Endothelial cell of umbilical vein (primary cell): ENCODE data around the gene OR4K17. TPM values are rescaled to one million over a fixed set of nuclear protein-coding genes. Genes with fewer than 3 reads are reported as not detected.
"Not testable (repeated sequence)": the region's sequence is repeated elsewhere in the genome, so short reads cannot be mapped to it uniquely, and the experiment has no call there.

Source experiments
- BruUV-seq: library from RNA; stranded (reverse); fragments of 400-500 nt; replicated peaks from 2 replicates; lab custom pipeline; 2021; lab: Mats Ljungman, UMichigan
- CTCF ChIA-PET: fragments of 300-600, 350-600 bp; sonication (Branson Sonifier 250); formaldehyde crosslinking; loops from one replicate; lab custom pipeline; 2021; ENCODE audit warnings: antibody characterized with exemption, inconsistent platforms; lab: Charles Lee
- POLR2A ChIA-PET: fragments of 300-600, 350-600 bp; sonication (Branson Sonifier 250); formaldehyde crosslinking; loops from one replicate; lab custom pipeline; 2021; ENCODE audit warnings: antibody characterized with exemption, inconsistent platforms; lab: Charles Lee
- DNase-seq: peaks from one replicate; pipeline ENCODE4 v3.0.0-alpha.2; 2011; ENCODE audit warnings: low read depth, low spot score
- FAIRE-seq: peaks from 2 replicates; lab custom pipeline; 2011; peaks lifted over from hg19 to GRCh38; lab: Jason Lieb, UNC
- H2AFZ ChIP-seq: 2 replicates; pipeline ENCODE4 v1.6.0; 2012; ENCODE audit warnings: low read depth, low read length, control low read depth, inconsistent platforms
- H3K27ac ChIP-seq: 2 replicates; pipeline ENCODE4 v1.5.1; 2011; ENCODE audit warnings: low read depth, mild to moderate bottlenecking, control low read depth, low read length, moderate library complexity; ENCODE audit not compliant: insufficient read depth
- H3K27me3 ChIP-seq, 2 experiments: 2 replicates each; pipeline versions ENCODE4 v1.6.0 to v1.6.1; 2011; ENCODE audit warnings: low read length in 2 of 2, mixed read lengths in 1 of 2; ENCODE audit not compliant: control insufficient read depth in 2 of 2, insufficient read depth in 2 of 2
- H3K36me3 ChIP-seq, 2 experiments: 2 replicates in 1 of 2; 3 replicates in 1 of 2; pipeline ENCODE4 v1.5.1; 2011; ENCODE audit warnings: low read length in 2 of 2, mild to moderate bottlenecking in 1 of 2, moderate library complexity in 1 of 2; ENCODE audit not compliant: control insufficient read depth in 2 of 2, insufficient read depth in 2 of 2; ENCODE audit errors: extremely low read depth in 1 of 2
- H3K4me1 ChIP-seq: 3 replicates; pipeline ENCODE4 v1.5.1; 2011; ENCODE audit warnings: mild to moderate bottlenecking, low read length; ENCODE audit not compliant: control insufficient read depth, insufficient read depth; ENCODE audit errors: extremely low read depth
- H3K4me2 ChIP-seq: 2 replicates; pipeline ENCODE4 v1.6.1; 2011; ENCODE audit warnings: low read length, control low read depth, mixed read lengths; ENCODE audit not compliant: insufficient read depth
- H3K4me3 ChIP-seq, 3 experiments: fragments of 200-600 bp in 1 of 3; sonication (generic), shearing (Covaris generic) in 1 of 3; replicated peaks in 1 of 3; 2 replicates each; pipeline ENCODE4 v1.5.1; 2011 to 2016; ENCODE audit warnings: control low read depth in 3 of 3, low read length in 3 of 3, mild to moderate bottlenecking in 2 of 3, inconsistent platforms in 1 of 3, low read depth in 1 of 3, moderate library complexity in 1 of 3; ENCODE audit not compliant: insufficient read depth in 1 of 3
- H3K79me2 ChIP-seq: 2 replicates; pipeline ENCODE4 v1.6.0; 2012; ENCODE audit warnings: low read length, inconsistent platforms; ENCODE audit not compliant: control insufficient read depth, insufficient read depth
- H3K9ac ChIP-seq: replicated peaks from 2 replicates; pipeline ENCODE3; 2011; ENCODE audit warnings: low read length, control low read depth; ENCODE audit not compliant: insufficient read depth; ENCODE audit errors: extremely low read depth
- H3K9me1 ChIP-seq: replicated peaks from 3 replicates; pipeline ENCODE4 v1.6.0; 2011; ENCODE audit warnings: mild to moderate bottlenecking, low read length; ENCODE audit not compliant: control insufficient read depth, insufficient read depth; ENCODE audit errors: extremely low read depth
- H3K9me3 ChIP-seq: replicated peaks from 2 replicates; pipeline ENCODE4 v1.5.1; 2012; ENCODE audit warnings: low read length, inconsistent platforms; ENCODE audit not compliant: control insufficient read depth, insufficient read depth
- H4K20me1 ChIP-seq: replicated peaks from 2 replicates; pipeline ENCODE3; 2011; ENCODE audit warnings: mild to moderate bottlenecking, low read length; ENCODE audit not compliant: control insufficient read depth, insufficient read depth; ENCODE audit errors: extremely low read depth
- CTCF ChIP-seq, 2 donors: IDR thresholded peaks; 1 replicate in 1 of 2; 2 replicates in 1 of 2; pipeline ENCODE4 v1.5.1; 2011; ENCODE audit warnings: low read length in 2 of 2, mild to moderate bottlenecking in 2 of 2, moderate library complexity in 2 of 2, control low read depth in 1 of 2, inconsistent platforms in 1 of 2, low read depth in 1 of 2; ENCODE audit not compliant: insufficient read depth in 1 of 2; ENCODE audit errors: extremely low read depth in 1 of 2
- FOS ChIP-seq: IDR thresholded peaks from 2 replicates; pipeline ENCODE4 v1.6.1; 2011; ENCODE audit warnings: mild to moderate bottlenecking, low read length, moderate library complexity, borderline replicate concordance; ENCODE audit not compliant: insufficient read depth
- GATA2 ChIP-seq: IDR thresholded peaks from 2 replicates; pipeline ENCODE4 v1.7.0; 2011; ENCODE audit warnings: low read depth, mild to moderate bottlenecking, moderate library complexity, mixed read lengths, low read length; ENCODE audit not compliant: insufficient read length, insufficient read depth
- POLR2AphosphoS5 ChIP-seq: IDR thresholded peaks from 2 replicates; pipeline ENCODE4 v1.6.1; 2012; ENCODE audit warnings: low read depth, mild to moderate bottlenecking, control low read depth, low read length, moderate library complexity; ENCODE audit not compliant: insufficient read depth
- dilution Hi-C: fragments of 300-500 bp; cut with MboI; formaldehyde crosslinking; loops from one replicate; pipeline ENCODE4 v1.15.0; 2019; ENCODE audit warnings: low sequenced_read_pairs; ENCODE audit not compliant: extremely low pct_ligation_motif_present
- intact Hi-C: fragments of 100-400 bp; cut with micrococcal nuclease; formaldehyde crosslinking; loops from one replicate; pipeline ENCODE4 v1.10.0; 2022
- polyA plus RNA-seq, 4 experiments: library from polyadenylated mRNA; depleted of rRNA in 3 of 4; stranded (reverse) in 3 of 4; unstranded in 1 of 4; fragments of >200 nt; gene quantifications; 2 replicates each; pipeline versions ENCODE4 v1.2.1 to v1.2.3, GENCODE V29; 2011 to 2012; ENCODE audit warnings: missing spikeins in 1 of 4
- small RNA-seq: library from RNA; depleted of rRNA; stranded (forward); fragments of <200 nt; gene quantifications from one replicate; pipeline ENCODE3, GENCODE V24; 2012; ENCODE audit warnings: low replicate concordance, low read depth; ENCODE audit not compliant: insufficient read depth, insufficient read length
- total RNA-seq: library from RNA; stranded (reverse); gene quantifications from 2 replicates; pipeline ENCODE4 v1.2.3, GENCODE V29; 2021

Gene OR4K17
- total and polyA plus RNA-seq, 2 donors (not counting 3 experiments of a cell fraction or from before 2014, with no cell fraction given) = not detected

GRCh38 chr14:20167091-20167490 lies 56.6 kb downstream of the OR4K17 start:
- Histone ChIP-seq H3K9me3 (no peaks in the 10 kb centered on the region), H3K4me2 (no peak overlapping the region), H3K36me3 (no peaks in the 10 kb centered on the region), H3K79me2 (no peaks in the 10 kb centered on the region), H4K20me1 (no peaks in the 10 kb centered on the region), H3K9me1 (no peaks in the 10 kb centered on the region), H2AFZ (no peak overlapping the region), H3K27ac (no peak overlapping the region), H3K4me1 (no peaks in the 10 kb centered on the region), H3K9ac (no peak overlapping the region), H3K27me3 (no peaks in the 10 kb centered on the region), H3K4me3 (no peak overlapping the region)
- intact Hi-C loops = no loop called here
- ChIA-PET CTCF (no interaction called here), POLR2A (no interaction called here)
- no peak for DNase-seq
- dilution Hi-C loops = no loop called here
- no peak for TF ChIP-seq CTCF (IDR thresholded peaks at IDR 0.05; ENCODE audit: extremely low read depth in 1 of 2, insufficient read depth in 1 of 2, low read depth in 1 of 2, low read length in 2 of 2)
- TF ChIP-seq GATA2 = no peak
- TF ChIP-seq POLR2AphosphoS5 = no peak
- TF ChIP-seq FOS = no peak
- FAIRE-seq = no peak
- no TSS peak for BruUV-seq

- H3K4me1 ChIP-seq, H3K27ac ChIP-seq, FAIRE-seq, BruUV-seq, H3K36me3 ChIP-seq, H4K20me1 ChIP-seq, DNase-seq, POLR2A ChIA-PET, H3K9me3 ChIP-seq, H3K79me2 ChIP-seq, H3K4me2 ChIP-seq, H3K9me1 ChIP-seq, H3K4me3 ChIP-seq, CTCF ChIA-PET, dilution Hi-C loops, H3K27me3 ChIP-seq, H3K9ac ChIP-seq, intact Hi-C loops, H2AFZ ChIP-seq: not testable (repeated sequence)
Measured at GRCh38 chr14:20169852-20170251, 59.3 kb downstream of the OR4K17 start.

Small RNAs within 50 kb of the gene (small RNA-seq; reads per million reads assigned to genes)
- gene RNA5SP380 = not detected

Other genes with a start within 250 kb of the OR4K17 start
- gene OR4K2, start 235.6 kb upstream of the OR4K17 start, total RNA-seq = not detected in 2 replicates
- not detected in 2 replicates for gene OR4K2, start 235.6 kb upstream of the OR4K17 start, polyA plus RNA-seq
- not detected in 2 replicates for gene OR4K5, start 190.1 kb upstream of the OR4K17 start, total RNA-seq
- gene OR4K5, start 190.1 kb upstream of the OR4K17 start, polyA plus RNA-seq = not detected in 2 replicates
- not detected in 2 replicates for gene OR4K1, start 179.8 kb upstream of the OR4K17 start, total RNA-seq
- not detected in 2 replicates for gene OR4K1, start 179.8 kb upstream of the OR4K17 start, polyA plus RNA-seq
- gene OR4K15, start 135.1 kb upstream of the OR4K17 start, total RNA-seq = not detected in 2 replicates
- not detected in 2 replicates for gene OR4K15, start 135.1 kb upstream of the OR4K17 start, polyA plus RNA-seq
- gene OR4Q2, start 108.6 kb upstream of the OR4K17 start, total RNA-seq = not detected in 2 replicates
- gene OR4Q2, start 108.6 kb upstream of the OR4K17 start, polyA plus RNA-seq = not detected in 2 replicates
- not detected in 2 replicates for gene OR4K14, start 91.4 kb upstream of the OR4K17 start, total RNA-seq
- not detected in 2 replicates for gene OR4K14, start 91.4 kb upstream of the OR4K17 start, polyA plus RNA-seq
- not detected in 2 replicates for gene OR4K13, start 74.7 kb upstream of the OR4K17 start, total RNA-seq
- not detected in 2 replicates for gene OR4K13, start 74.7 kb upstream of the OR4K17 start, polyA plus RNA-seq
- not detected in 2 replicates for gene OR4L1, start 50.7 kb upstream of the OR4K17 start, total RNA-seq
- not detected in 2 replicates for gene OR4L1, start 50.7 kb upstream of the OR4K17 start, polyA plus RNA-seq
- gene OR4N5, start 28.1 kb downstream of the OR4K17 start, total RNA-seq = not detected in 2 replicates
- not detected in 2 replicates for gene OR4N5, start 28.1 kb downstream of the OR4K17 start, polyA plus RNA-seq
- gene OR11G2, start 80.2 kb downstream of the OR4K17 start, total RNA-seq = not detected in 2 replicates
- gene OR11G2, start 80.2 kb downstream of the OR4K17 start, polyA plus RNA-seq = not detected in 2 replicates
- not detected in 2 replicates for gene OR11H6, start 113.0 kb downstream of the OR4K17 start, total RNA-seq
- gene OR11H6, start 113.0 kb downstream of the OR4K17 start, polyA plus RNA-seq = not detected in 2 replicates
- not detected in 2 replicates for gene OR11H7, start 118.2 kb downstream of the OR4K17 start, total RNA-seq
- not detected in 2 replicates for gene OR11H7, start 118.2 kb downstream of the OR4K17 start, polyA plus RNA-seq
- gene OR11H4, start 128.5 kb downstream of the OR4K17 start, total RNA-seq = not detected in 2 replicates
- gene OR11H4, start 128.5 kb downstream of the OR4K17 start, polyA plus RNA-seq = not detected in 2 replicates
- 21.3 and 22.9 TPM in 2 replicates for gene TTC5, start 195.2 kb downstream of the OR4K17 start, total RNA-seq
- 8.8 and 10.9 TPM in 2 replicates for gene TTC5, start 195.2 kb downstream of the OR4K17 start, polyA plus RNA-seq
- 35.5 and 38.9 TPM in 2 replicates for gene CCNB1IP1, start 222.5 kb downstream of the OR4K17 start, total RNA-seq
- gene CCNB1IP1, start 222.5 kb downstream of the OR4K17 start, polyA plus RNA-seq = 31.0 and 32.7 TPM in 2 replicates
- gene PARP2, start 232.9 kb downstream of the OR4K17 start, total RNA-seq = 30.6 and 30.8 TPM in 2 replicates
- gene PARP2, start 232.9 kb downstream of the OR4K17 start, polyA plus RNA-seq = 12.9 and 15.7 TPM in 2 replicates